22Rv1 (cell line): ENCODE measurements around the gene KRTAP3-2.

Source experiments
- ZFX ChIP-seq: fragments of 450-650 bp; IDR thresholded peaks from 2 replicates; pipeline ENCODE4 v1.6.1; 2017; ENCODE audit warnings: antibody characterized with exemption, borderline replicate concordance
- TF ChIP-seq, protein P1 (sequence below): fragments of 450-650 bp; IDR thresholded peaks from 2 replicates; pipeline ENCODE4 v1.5.1; 2017; ENCODE audit warnings: mild to moderate bottlenecking

DNA sequence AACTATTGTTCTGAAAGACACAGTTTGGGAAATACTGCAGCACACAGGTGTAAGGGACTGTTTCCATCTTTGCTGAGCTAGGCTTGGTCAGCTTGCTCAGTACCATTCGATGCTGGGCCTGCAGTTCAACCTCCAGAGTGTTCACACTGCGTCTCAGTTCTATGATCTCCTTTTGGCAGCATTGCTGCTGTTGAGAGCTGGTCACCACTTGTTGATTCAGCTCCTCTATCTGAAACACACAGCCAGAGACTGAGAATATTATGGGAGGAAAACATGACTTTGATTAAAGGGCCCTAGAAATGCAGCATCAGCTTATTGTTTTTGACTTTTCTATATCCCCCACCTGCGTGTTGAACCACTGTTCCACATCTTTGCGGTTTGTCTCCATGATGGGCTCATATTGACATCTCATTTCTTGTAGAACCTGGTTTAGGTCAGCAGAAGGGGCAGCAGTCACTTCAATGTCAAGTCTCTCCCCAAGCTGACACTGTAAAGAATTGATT is 37.6 kb downstream of the KRTAP3-2 start:
- TF ChIP-seq, protein P1, sequence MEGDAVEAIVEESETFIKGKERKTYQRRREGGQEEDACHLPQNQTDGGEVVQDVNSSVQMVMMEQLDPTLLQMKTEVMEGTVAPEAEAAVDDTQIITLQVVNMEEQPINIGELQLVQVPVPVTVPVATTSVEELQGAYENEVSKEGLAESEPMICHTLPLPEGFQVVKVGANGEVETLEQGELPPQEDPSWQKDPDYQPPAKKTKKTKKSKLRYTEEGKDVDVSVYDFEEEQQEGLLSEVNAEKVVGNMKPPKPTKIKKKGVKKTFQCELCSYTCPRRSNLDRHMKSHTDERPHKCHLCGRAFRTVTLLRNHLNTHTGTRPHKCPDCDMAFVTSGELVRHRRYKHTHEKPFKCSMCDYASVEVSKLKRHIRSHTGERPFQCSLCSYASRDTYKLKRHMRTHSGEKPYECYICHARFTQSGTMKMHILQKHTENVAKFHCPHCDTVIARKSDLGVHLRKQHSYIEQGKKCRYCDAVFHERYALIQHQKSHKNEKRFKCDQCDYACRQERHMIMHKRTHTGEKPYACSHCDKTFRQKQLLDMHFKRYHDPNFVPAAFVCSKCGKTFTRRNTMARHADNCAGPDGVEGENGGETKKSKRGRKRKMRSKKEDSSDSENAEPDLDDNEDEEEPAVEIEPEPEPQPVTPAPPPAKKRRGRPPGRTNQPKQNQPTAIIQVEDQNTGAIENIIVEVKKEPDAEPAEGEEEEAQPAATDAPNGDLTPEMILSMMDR, result no peak
- no peak for TF ChIP-seq ZFX
